Left colon (tissue), 2 donors: ENCODE measurements around the gene ALG1L2. TPM values are rescaled to one million over a fixed set of nuclear protein-coding genes. Genes with fewer than 3 reads are reported as not detected.

Experiments
- total RNA-seq, 2 donors: library from RNA; stranded (reverse); fragmentation: NEBNext Ultra II Directional; extraction: Animal tissue kit (Norgen Biotek cat#: 25700); gene quantifications; one replicate each; pipeline ENCODE4 v1.2.1, GENCODE V29; 2021
- donor health status: DM: no; HTN: no; CAD: no.
- donor health status: DM: yes; HTN: yes; CAD: no.

The ALG1L2 gene
- total RNA-seq, 2 donors from 2014 or later = 0.78 to 1.8 TPM

Other genes starting within 250 kb of the ALG1L2 start
- 10 to 100 TPM; 34.4 to 35.7 TPM for gene TMCC1, start 188.1 kb upstream of the ALG1L2 start, total RNA-seq
- not detected for gene TRH, start 107.1 kb upstream of the ALG1L2 start, total RNA-seq